ENCODE data around the gene GCGR.
A peak's percentile ranks its signal among the peaks of the same experiment; 100 is the strongest.

GCGR gene

GRCh38 chr17:81814748-81815645 lies 11.0 kb downstream of the GCGR start:
- ATAC-seq (ENCODE audit: low read depth), result peak; percentile 19; the same call in 2 of the 3 replicates
- H3K27me3 ChIP-seq (ENCODE audit: insufficient read depth, poor library complexity, severe bottlenecking), result no peaks in the 10 kb centered on the region
- no peak overlapping the region for H3K27ac ChIP-seq (ENCODE audit: poor library complexity, severe bottlenecking)
- H3K4me1 ChIP-seq (ENCODE audit: insufficient read depth, poor library complexity, severe bottlenecking), result no peaks in the 10 kb centered on the region
- TF ChIP-seq, protein P1, sequence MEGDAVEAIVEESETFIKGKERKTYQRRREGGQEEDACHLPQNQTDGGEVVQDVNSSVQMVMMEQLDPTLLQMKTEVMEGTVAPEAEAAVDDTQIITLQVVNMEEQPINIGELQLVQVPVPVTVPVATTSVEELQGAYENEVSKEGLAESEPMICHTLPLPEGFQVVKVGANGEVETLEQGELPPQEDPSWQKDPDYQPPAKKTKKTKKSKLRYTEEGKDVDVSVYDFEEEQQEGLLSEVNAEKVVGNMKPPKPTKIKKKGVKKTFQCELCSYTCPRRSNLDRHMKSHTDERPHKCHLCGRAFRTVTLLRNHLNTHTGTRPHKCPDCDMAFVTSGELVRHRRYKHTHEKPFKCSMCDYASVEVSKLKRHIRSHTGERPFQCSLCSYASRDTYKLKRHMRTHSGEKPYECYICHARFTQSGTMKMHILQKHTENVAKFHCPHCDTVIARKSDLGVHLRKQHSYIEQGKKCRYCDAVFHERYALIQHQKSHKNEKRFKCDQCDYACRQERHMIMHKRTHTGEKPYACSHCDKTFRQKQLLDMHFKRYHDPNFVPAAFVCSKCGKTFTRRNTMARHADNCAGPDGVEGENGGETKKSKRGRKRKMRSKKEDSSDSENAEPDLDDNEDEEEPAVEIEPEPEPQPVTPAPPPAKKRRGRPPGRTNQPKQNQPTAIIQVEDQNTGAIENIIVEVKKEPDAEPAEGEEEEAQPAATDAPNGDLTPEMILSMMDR (IDR thresholded peaks at IDR 0.05; ENCODE audit: poor library complexity, severe bottlenecking), result no peak
- peak; percentile 53 for DNase-seq (ENCODE audit: low spot score)
- H3K36me3 ChIP-seq (ENCODE audit: low read depth), result no peaks in the 10 kb centered on the region
- H3K4me3 ChIP-seq (ENCODE audit: severe bottlenecking), result no peak overlapping the region
- no peaks in the 10 kb centered on the region for H3K9me3 ChIP-seq (ENCODE audit: severe bottlenecking)

DNA sequence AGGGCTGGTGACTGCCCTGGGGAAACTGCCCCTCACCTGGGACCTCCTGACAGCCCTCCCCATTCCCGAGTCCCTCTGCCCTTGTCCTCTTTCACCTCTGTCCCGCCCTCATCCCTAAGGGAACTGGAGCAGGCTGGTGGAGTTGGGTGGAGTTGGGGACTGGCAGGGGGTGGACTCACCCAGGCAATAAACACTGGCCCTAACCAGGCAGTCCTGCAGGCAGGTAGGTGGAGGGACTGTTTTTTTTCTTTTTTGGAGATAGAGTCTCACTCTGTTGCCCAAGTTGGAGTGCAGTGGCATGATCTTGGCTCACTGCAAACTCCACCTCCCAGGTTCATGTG lies 11.7 kb downstream of the GCGR start:
- DNase-seq (ENCODE audit: low spot score), result no peak

DNA sequence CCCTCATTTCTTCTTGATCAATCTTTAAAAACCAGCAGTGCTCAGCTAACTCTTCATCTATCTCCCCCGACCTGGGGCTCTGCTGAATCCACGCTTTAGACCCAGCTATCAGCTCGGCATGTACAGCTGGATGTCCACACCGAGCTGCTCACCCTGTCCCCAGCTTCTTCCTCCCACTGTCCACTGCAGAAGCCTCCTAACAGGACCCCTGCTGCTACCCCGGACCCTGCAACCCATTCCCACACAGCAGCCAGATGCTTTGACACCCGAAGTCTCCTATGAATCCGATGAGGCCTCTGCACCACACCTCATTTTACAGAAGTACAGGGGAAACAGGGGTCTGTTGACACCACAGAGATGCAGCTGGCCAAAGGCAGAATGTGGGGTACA lies 13.8 kb downstream of the GCGR start:
- H3K27me3 ChIP-seq (ENCODE audit: insufficient read depth, poor library complexity, severe bottlenecking), result no peaks in the 10 kb centered on the region
- no peak for DNase-seq (ENCODE audit: low spot score)
- TF ChIP-seq, protein P1 (IDR thresholded peaks at IDR 0.05; ENCODE audit: poor library complexity, severe bottlenecking), result no peak
- H3K9me3 ChIP-seq (ENCODE audit: severe bottlenecking), result no peaks in the 10 kb centered on the region
- no peak overlapping the region for H3K27ac ChIP-seq (ENCODE audit: poor library complexity, severe bottlenecking)
- H3K4me3 ChIP-seq (ENCODE audit: severe bottlenecking), result no peak overlapping the region
- no peak for ATAC-seq (ENCODE audit: low read depth)
- H3K36me3 ChIP-seq (ENCODE audit: low read depth), result no peaks in the 10 kb centered on the region
- H3K4me1 ChIP-seq (ENCODE audit: insufficient read depth, poor library complexity, severe bottlenecking), result no peaks in the 10 kb centered on the region

More for the DNA sequence above, 11.7 kb downstream of the GCGR start:
- no peaks in the 10 kb centered on the region for H3K4me1 ChIP-seq (ENCODE audit: insufficient read depth, poor library complexity, severe bottlenecking)
- TF ChIP-seq, protein P1 (IDR thresholded peaks at IDR 0.05; ENCODE audit: poor library complexity, severe bottlenecking), result no peak
- no peak overlapping the region for H3K4me3 ChIP-seq (ENCODE audit: severe bottlenecking)
- no peaks in the 10 kb centered on the region for H3K27me3 ChIP-seq (ENCODE audit: insufficient read depth, poor library complexity, severe bottlenecking)
- no peak overlapping the region for H3K27ac ChIP-seq (ENCODE audit: poor library complexity, severe bottlenecking)
- no peaks in the 10 kb centered on the region for H3K9me3 ChIP-seq (ENCODE audit: severe bottlenecking)
- ATAC-seq (ENCODE audit: low read depth), result peak; percentile 9; the same call in 1 of the 3 replicates
- H3K36me3 ChIP-seq (ENCODE audit: low read depth), result no peaks in the 10 kb centered on the region

- Histone ChIP-seq H3K4me1 (ENCODE audit: insufficient read depth, poor library complexity, severe bottlenecking) (no peaks in the 10 kb centered on the region), H3K36me3 (ENCODE audit: low read depth) (no peaks in the 10 kb centered on the region), H3K9me3 (ENCODE audit: severe bottlenecking) (no peaks in the 10 kb centered on the region), H3K27me3 (ENCODE audit: insufficient read depth, poor library complexity, severe bottlenecking) (no peaks in the 10 kb centered on the region), H3K27ac (ENCODE audit: poor library complexity, severe bottlenecking) (no peak overlapping the region), H3K4me3 (ENCODE audit: severe bottlenecking) (no peak overlapping the region)
- ATAC-seq (ENCODE audit: low read depth) (no peak), DNase-seq (ENCODE audit: low spot score) (no peak)
- TF ChIP-seq, protein P1 (IDR thresholded peaks at IDR 0.05; ENCODE audit: poor library complexity, severe bottlenecking), result no peak
Measured at GRCh38 chr17:81819708-81820107, 15.8 kb downstream of the GCGR start.

DNA sequence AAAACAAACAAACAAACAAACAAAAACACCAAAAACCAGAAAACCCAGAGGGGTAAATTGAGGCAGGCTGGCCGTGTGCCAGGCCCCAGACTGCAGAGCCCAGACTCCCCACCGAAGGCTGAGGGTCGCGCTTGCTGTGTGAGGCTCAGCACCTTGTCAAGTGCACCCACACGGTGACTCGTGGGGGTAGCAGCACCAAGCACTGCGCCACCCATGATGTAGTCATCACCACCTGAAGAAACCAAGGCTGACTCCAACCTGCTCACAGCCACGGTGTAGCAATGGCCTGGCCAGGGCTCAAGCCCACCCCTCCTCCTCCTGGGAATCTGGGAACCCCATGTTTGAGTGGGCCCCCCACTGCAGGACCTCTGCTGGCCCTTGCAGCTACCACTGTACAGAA lies 17.2 kb downstream of the GCGR start:
- ATAC-seq (ENCODE audit: low read depth), result 0 out of 3 replicates have a peak, but pooled peaks have one; percentile 13
- Histone ChIP-seq H3K9me3 (ENCODE audit: severe bottlenecking) (no peaks in the 10 kb centered on the region), H3K4me1 (ENCODE audit: insufficient read depth, poor library complexity, severe bottlenecking) (no peaks in the 10 kb centered on the region), H3K4me3 (ENCODE audit: severe bottlenecking) (no peak overlapping the region), H3K36me3 (ENCODE audit: low read depth) (no peaks in the 10 kb centered on the region), H3K27me3 (ENCODE audit: insufficient read depth, poor library complexity, severe bottlenecking) (no peaks in the 10 kb centered on the region), H3K27ac (ENCODE audit: poor library complexity, severe bottlenecking) (no peak overlapping the region)
- TF ChIP-seq, protein P1 (IDR thresholded peaks at IDR 0.05; ENCODE audit: poor library complexity, severe bottlenecking), result no peak
- DNase-seq (ENCODE audit: low spot score), result no peak

Data from RWPE2 (cell line).